GM13977 (cell line): Measurements from ENCODE around the gene ARID5A.

Experiments used
- DNase-seq: peaks from one replicate; pipeline ENCODE4 v3.0.0; 2012; ENCODE audit warnings: low spot score
- in situ Hi-C: fragments of 300-500 bp; cut with MboI; formaldehyde crosslinking; loops from one replicate; pipeline ENCODE4 v1.12.0; 2022; ENCODE audit warnings: low sequenced_read_pairs, low pct_unique_long_range_greater_than_20kb, mixed read lengths, inconsistent platforms; ENCODE audit not compliant: unreplicated experiment
- TF ChIP-seq, protein P1 (sequence below): IDR thresholded peaks from 2 replicates; pipeline ENCODE4 v1.5.1; 2012; ENCODE audit warnings: mild to moderate bottlenecking, control low read depth; ENCODE audit not compliant: insufficient read depth; ENCODE audit errors: extremely low read depth, missing control alignments

Gene ARID5A

DNA sequence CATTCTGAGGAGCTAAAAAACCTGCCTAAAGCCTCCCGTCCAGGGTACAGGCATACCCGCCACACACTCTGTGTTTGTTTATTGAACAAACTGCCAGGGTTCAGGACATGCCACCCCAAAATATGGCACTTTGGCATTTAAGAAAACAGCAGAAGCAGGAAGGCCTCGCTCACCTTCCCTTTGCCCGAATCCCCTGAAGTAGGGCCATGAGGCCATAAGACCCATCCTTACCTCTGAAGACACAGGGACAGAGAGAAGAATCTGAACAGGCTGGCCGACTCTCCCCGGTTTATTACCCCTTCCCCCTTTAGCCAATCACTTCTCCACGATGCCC is 29.7 kb upstream of the ARID5A start:
- in situ Hi-C loops: no loop called here
- TF ChIP-seq, protein P1, sequence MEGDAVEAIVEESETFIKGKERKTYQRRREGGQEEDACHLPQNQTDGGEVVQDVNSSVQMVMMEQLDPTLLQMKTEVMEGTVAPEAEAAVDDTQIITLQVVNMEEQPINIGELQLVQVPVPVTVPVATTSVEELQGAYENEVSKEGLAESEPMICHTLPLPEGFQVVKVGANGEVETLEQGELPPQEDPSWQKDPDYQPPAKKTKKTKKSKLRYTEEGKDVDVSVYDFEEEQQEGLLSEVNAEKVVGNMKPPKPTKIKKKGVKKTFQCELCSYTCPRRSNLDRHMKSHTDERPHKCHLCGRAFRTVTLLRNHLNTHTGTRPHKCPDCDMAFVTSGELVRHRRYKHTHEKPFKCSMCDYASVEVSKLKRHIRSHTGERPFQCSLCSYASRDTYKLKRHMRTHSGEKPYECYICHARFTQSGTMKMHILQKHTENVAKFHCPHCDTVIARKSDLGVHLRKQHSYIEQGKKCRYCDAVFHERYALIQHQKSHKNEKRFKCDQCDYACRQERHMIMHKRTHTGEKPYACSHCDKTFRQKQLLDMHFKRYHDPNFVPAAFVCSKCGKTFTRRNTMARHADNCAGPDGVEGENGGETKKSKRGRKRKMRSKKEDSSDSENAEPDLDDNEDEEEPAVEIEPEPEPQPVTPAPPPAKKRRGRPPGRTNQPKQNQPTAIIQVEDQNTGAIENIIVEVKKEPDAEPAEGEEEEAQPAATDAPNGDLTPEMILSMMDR: no peak
- no peak for DNase-seq

DNA sequence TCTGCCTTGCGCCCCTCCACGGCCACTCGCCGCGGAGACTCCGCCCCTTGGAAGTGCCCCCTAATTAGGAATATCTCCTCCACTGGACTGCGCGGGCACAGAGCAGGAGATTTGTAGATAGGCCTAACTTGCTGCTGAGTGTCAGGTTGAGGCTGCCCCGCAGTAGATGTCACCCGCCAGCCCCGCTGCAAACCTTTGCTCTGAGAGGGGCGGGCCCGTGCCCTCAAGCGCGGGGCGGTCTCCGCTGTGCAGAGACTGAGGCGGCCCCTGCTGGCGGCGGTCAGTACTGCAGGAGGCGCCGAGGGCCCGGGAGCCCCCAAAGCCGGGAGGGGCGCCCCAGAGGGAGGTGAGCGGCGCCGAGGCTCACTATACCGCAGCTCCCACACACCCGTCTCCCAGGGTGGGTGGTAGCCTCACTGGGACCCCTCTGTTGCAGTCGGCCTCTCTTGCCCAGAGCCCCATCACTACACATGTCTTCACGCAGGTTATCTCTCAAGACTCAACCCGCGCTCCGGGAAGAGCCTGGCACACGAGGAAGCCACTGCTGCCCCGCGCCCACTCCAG is 28.5 kb upstream of the ARID5A start:
- in situ Hi-C loops: no loop called here
- TF ChIP-seq, protein P1: peak; percentile 99
- peak; percentile 91 for DNase-seq

DNA sequence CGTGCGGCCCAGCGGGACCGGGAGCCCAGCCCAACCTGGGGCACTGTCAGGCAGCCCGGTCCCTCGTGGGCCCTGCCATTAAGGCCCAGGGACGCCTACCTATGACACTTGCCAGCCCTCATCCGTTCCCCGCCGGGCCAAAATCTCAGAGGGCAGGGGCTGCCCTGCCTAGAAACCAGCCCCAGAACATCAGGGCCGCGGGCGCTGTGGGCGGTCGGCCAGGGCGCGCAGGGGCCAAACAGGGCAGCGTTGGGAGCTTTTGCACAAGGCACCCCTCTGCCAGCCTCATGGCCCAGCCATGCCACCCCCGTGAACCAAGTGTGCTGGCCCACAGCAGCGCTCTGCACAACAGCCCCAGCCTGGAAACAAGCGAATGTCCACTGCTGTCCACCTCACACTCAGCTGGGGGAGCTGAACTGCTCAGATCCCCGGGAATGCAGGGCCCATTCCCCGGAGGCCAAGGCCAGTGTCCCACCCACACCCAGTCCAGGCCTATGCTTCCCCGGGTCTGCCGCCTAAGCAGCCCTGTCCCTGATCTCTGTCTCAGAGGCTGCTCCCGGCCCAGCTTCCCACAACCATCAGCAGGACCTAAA is 27.9 kb upstream of the ARID5A start:
- in situ Hi-C loops: no loop called here
- TF ChIP-seq, protein P1: no peak
- DNase-seq: no peak

DNA sequence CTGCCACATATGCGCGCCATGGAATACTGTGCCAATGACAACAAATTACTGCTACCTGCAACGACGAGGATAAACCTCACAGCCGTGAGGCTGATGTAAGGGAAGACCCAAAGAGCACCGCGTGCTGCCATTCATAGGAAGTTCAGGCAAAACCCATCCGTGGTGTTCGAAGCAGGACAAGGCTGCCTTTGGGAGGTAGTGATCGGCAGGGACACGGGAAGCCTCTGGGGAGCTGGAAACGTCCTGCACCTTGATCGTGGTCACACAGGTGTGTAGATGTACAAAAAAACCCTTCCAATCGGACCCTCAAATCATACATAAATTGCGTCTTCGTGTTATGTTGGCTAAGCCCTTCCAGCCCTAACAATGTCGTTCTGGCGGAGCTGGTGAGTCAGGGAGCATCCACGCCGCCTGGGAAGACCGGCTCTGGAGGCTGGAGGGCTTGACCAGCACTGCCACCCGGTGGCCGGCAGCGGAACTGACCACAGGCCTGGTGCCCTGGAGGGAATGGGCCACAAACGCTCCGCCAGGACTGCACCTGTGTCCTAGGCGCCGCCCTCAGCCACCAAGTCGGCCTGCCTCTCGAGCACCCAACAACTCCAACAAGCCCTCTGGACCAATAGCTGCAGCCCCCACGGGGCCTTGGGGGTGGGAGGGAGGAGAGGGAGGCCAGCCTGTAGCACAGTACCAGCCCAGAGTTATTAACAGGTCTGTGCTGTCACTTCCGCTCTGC is 27.3 kb upstream of the ARID5A start:
- in situ Hi-C loops: no loop called here
- DNase-seq: peak; percentile 82
- TF ChIP-seq, protein P1: peak; percentile 99

DNA sequence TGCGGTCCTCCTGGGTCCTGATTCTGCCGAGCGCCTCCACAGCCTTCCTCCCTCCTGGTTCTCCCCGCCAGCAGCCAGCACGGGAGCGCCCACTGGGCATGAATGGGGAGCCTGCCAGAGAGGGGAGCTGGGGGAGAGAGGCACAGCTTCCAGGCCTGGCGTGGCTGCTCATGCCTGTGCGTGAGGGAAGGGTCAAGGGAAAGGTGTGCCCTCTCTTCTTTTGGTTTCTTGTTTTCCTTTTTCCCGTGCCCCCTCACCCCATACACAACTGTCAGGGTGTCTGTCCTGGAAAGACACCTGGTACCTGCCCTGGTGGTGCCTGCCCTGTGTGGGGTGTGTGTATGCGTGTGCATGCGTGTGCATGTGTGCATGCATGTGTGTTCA is 26.7 kb upstream of the ARID5A start:
- no peak for DNase-seq
- TF ChIP-seq, protein P1: no peak
- in situ Hi-C loops: loop anchor here (10.0 kb wide), 1 partner anchor 95 kb away; no protein-coding TSS in a partner anchor

DNA sequence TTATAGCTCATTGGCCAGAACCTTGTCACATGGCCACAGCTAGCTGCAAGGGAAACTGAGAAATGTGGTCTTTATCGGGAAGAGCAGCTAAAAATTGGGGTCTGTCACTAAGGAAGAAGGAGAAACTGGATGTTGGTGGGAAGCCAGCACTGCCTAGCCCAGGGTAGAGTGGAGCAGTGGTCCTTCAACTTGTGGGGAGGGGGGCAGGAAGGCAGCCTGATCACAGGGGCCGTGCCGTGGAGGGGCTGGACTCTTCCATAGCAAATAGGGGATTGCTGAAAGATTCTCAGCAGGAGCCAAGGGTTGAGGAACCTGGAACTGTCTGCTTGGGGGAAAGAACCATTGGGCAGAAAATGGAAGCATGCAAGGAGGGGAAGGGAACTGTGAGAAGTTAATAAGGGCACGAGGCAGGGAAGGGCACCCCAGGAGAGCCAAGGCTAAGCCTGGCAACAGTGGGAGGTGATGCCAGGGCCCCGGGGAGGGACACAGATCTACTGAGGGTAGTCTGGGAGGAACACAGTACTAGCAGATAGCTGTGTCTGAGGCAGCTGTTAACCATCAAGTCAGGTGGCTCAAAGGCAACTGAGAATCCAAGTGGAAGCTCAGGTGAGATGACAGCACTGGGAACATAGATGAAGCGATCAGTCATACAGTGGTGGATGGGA is 25.5 kb upstream of the ARID5A start:
- TF ChIP-seq, protein P1: no peak
- in situ Hi-C loops: loop anchor here (10.0 kb wide), 1 partner anchor 96 kb away; no protein-coding TSS in a partner anchor
- DNase-seq: no peak
